HCT116 (cell line): ENCODE data around the gene PTCD1. TPM values are rescaled to one million over a fixed set of nuclear protein-coding genes. Genes with fewer than 3 reads are reported as not detected.

ENCODE experiments used
- ATAC-seq: fragments of 200-7000 bp; cut with Tn5 transposase; 2 replicates; pipeline ENCODE4 v1.9.1; 2020; ENCODE audit warnings: mild to moderate bottlenecking, moderate library complexity
- BruUV-seq: library from RNA; stranded (reverse); fragments of 400-500 nt; replicated peaks from 2 replicates; lab custom pipeline; 2021; lab: Mats Ljungman, UMichigan
- CTCF ChIA-PET: fragments of 300-600 bp; sonication (Branson Sonifier 250); formaldehyde crosslinking; loops from one replicate; lab custom pipeline; 2021; ENCODE audit warnings: antibody characterized with exemption; lab: Charles Lee
- POLR2A ChIA-PET: fragments of 300-600, 350-600 bp; sonication (Branson Sonifier 250); formaldehyde crosslinking; loops from one replicate; lab custom pipeline; 2021; ENCODE audit warnings: antibody characterized with exemption; lab: Charles Lee
- RAD21 ChIA-PET, 2 experiments: fragments of 300-600 bp; sonication (Branson Sonifier 250); formaldehyde crosslinking; loops; one replicate each; lab custom pipeline; 2023; ENCODE audit warnings: low total read pairs in 2 of 2; ENCODE audit not compliant: uncharacterized antibody in 2 of 2, unreplicated experiment in 2 of 2, low non-redundant PET in 1 of 2; lab: Charles Lee
- DNase-seq: peaks from one replicate; pipeline ENCODE4 v3.0.0-alpha.2; 2010; ENCODE audit warnings: low read depth, low spot score
- H2AFZ ChIP-seq: fragments of 200-600 bp; shearing (Covaris generic), sonication (generic); 2 replicates; pipeline ENCODE4 v1.6.1; 2017; ENCODE audit warnings: low read depth, mixed run types, mixed read lengths, antibody characterized with exemption, low read length; ENCODE audit not compliant: poor library complexity, severe bottlenecking
- H3K27ac ChIP-seq: 2 replicates; pipeline ENCODE4 v1.5.1; 2012; ENCODE audit warnings: low read depth, low read length
- H3K27me3 ChIP-seq: fragments of 200-600 bp; sonication (generic); 2 replicates; pipeline ENCODE4 v1.6.1; 2016; ENCODE audit warnings: mixed run types, low read length, mixed read lengths; ENCODE audit not compliant: insufficient read depth
- H3K36me3 ChIP-seq, 2 experiments: fragments of 200-500 bp in 1 of 2; fragments of 200-600 bp in 1 of 2; sonication (Bioruptor generic) in 1 of 2; sonication (generic) in 1 of 2; 2 replicates each; pipeline versions ENCODE4 v1.5.1 to v1.6.1; 2014 to 2016; ENCODE audit warnings: low read length in 2 of 2, inconsistent platforms in 1 of 2, mixed read lengths in 1 of 2, mixed run types in 1 of 2; ENCODE audit not compliant: insufficient read depth in 2 of 2, control insufficient read depth in 1 of 2
- H3K4me1 ChIP-seq, 2 experiments: fragments of 200-600 bp in 1 of 2; sonication (generic) in 1 of 2; 2 replicates each; pipeline versions ENCODE4 v1.5.1 to v1.6.1; 2012 to 2017; ENCODE audit warnings: low read length in 2 of 2, inconsistent platforms in 1 of 2, mild to moderate bottlenecking in 1 of 2, mixed read lengths in 1 of 2, mixed run types in 1 of 2, moderate library complexity in 1 of 2; ENCODE audit not compliant: insufficient read depth in 2 of 2, control insufficient read depth in 1 of 2
- H3K4me2 ChIP-seq: fragments of 200-600 bp; sonication (generic); 2 replicates; pipeline ENCODE4 v1.6.1; 2017; ENCODE audit warnings: mixed run types, low read length, mixed read lengths
- H3K4me3 ChIP-seq, 2 experiments: fragments of 200-600 bp in 1 of 2; sonication (generic) in 1 of 2; replicated peaks in 1 of 2; 2 replicates each; pipeline ENCODE4 v1.5.1; 2011 to 2016; ENCODE audit warnings: low read length in 2 of 2, control low read depth in 1 of 2, low read depth in 1 of 2, mild to moderate bottlenecking in 1 of 2, mixed read lengths in 1 of 2, mixed run types in 1 of 2
- H3K79me2 ChIP-seq: fragments of 200-600 bp; sonication (generic); 2 replicates; pipeline ENCODE4 v1.6.1; 2017; ENCODE audit warnings: mild to moderate bottlenecking, mixed run types, low read length, moderate library complexity, mixed read lengths; ENCODE audit not compliant: insufficient read depth
- H3K9ac ChIP-seq: fragments of 200-600 bp; sonication (generic); 2 replicates; pipeline ENCODE4 v1.6.1; 2016; ENCODE audit warnings: low read length, mixed read lengths
- H3K9me2 ChIP-seq: fragments of 200-600 bp; sonication (generic), shearing (Covaris generic); 2 replicates; pipeline ENCODE4 v1.6.1; 2017; ENCODE audit warnings: mixed run types, mild to moderate bottlenecking, moderate library complexity; ENCODE audit not compliant: insufficient read depth
- H3K9me3 ChIP-seq, 2 experiments: fragments of 200-500 bp in 1 of 2; fragments of 200-600 bp in 1 of 2; sonication (Bioruptor generic) in 1 of 2; sonication (generic) in 1 of 2; 2 replicates each; pipeline ENCODE4 v1.6.1; 2014 to 2017; ENCODE audit warnings: low read length in 2 of 2, mixed read lengths in 2 of 2, inconsistent platforms in 1 of 2, low read depth in 1 of 2, mild to moderate bottlenecking in 1 of 2, mixed run types in 1 of 2, moderate library complexity in 1 of 2; ENCODE audit not compliant: control insufficient read depth in 1 of 2, insufficient read depth in 1 of 2
- H4K20me1 ChIP-seq: fragments of 200-600 bp; sonication (generic), shearing (Covaris generic); 2 replicates; pipeline ENCODE4 v1.6.1; 2017; ENCODE audit warnings: mixed run types, mild to moderate bottlenecking, moderate library complexity; ENCODE audit not compliant: insufficient read depth
- EZH2phosphoT487 ChIP-seq: fragments of 200-600 bp; IDR thresholded peaks from 2 replicates; pipeline ENCODE4 v1.6.1; 2018; ENCODE audit warnings: antibody characterized with exemption, borderline replicate concordance
- REST ChIP-seq: IDR thresholded peaks from 2 replicates; pipeline ENCODE4 v1.6.1; 2012; ENCODE audit warnings: low read depth
- SRF ChIP-seq: IDR thresholded peaks from 2 replicates; pipeline ENCODE4 v1.6.1; 2012; ENCODE audit warnings: low read depth
- TCF7L2 ChIP-seq: IDR thresholded peaks from 2 replicates; pipeline ENCODE4 v1.7.0; 2011; ENCODE audit warnings: borderline replicate concordance, inconsistent platforms; ENCODE audit not compliant: insufficient read depth, insufficient read length; ENCODE audit errors: extremely low read depth
- YY1 ChIP-seq: IDR thresholded peaks from 2 replicates; pipeline ENCODE4 v1.6.1; 2011; ENCODE audit warnings: low read length, low read depth, moderate library complexity, mild to moderate bottlenecking; ENCODE audit not compliant: insufficient replicate concordance; ENCODE audit errors: extremely low read depth
- ZFX ChIP-seq: fragments of 450-650 bp; IDR thresholded peaks from 2 replicates; pipeline ENCODE4 v1.6.1; 2017
- intact Hi-C: fragments of 100-400 bp; cut with micrococcal nuclease; formaldehyde crosslinking; loops from 2 replicates; pipeline ENCODE4 v1.10.0; 2022
- total RNA-seq: library from RNA; stranded (reverse); gene quantifications from one replicate; pipeline ENCODE4 v1.2.1, GENCODE V29; 2021; ENCODE audit not compliant: unreplicated experiment
- TF ChIP-seq, protein P1 (sequence below): IDR thresholded peaks from 2 replicates; pipeline ENCODE4 v1.6.1; 2012

The PTCD1 gene
- total RNA-seq, 1 experiment from 2014 or later = 9.2 TPM

DNA sequence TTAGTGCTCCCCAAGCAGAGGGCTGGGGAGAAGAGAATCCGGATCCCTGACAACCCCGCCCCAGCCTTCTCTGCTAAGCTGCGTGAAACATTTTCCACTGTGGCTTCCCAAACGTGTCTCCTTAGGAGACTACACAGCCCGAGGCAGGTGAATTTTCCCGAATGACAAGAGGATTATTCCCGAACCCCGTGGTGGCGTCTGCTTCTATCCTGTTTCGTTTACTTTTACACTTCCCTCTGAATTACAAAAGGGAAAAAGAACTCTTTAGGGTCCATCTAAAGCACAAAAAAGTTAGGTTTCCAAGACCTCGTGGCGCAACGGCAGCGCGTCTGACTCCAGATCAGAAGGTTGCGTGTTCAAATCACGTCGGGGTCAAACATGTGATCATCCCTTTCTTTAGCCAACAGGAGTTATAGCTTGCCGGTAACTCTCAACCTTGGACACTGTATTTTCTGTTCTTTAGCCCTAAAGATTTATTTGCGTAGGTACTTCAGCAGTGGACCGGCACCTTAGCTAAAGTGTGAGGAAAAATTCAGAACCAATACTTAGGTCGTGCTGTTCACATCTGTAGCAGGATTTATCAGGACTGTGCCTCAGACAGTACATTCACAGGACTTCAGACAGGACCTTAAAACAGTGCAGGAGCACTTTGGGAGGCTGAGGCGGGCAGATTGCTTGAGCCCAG lies 30.9 kb upstream of the PTCD1 start:
- intact Hi-C loops = no loop called here
- CTCF ChIA-PET = no interaction called here
- ATAC-seq = no peak
- H3K27ac ChIP-seq = no peak overlapping the region
- DNase-seq = no peak
- no peak overlapping the region for H2AFZ ChIP-seq
- H3K4me1 ChIP-seq = peaks cover 3 to 28% of the 10 kb centered on the region in 2 experiments; a peak in 3 of 4 replicates
- RAD21 ChIA-PET = no interaction called here
- H3K36me3 ChIP-seq = no peaks in the 10 kb centered on the region
- H3K9ac ChIP-seq = no peak overlapping the region
- no peak for TF ChIP-seq SRF
- no peak for TF ChIP-seq YY1
- TF ChIP-seq REST = no peak
- no peak for TF ChIP-seq EZH2phosphoT487
- TF ChIP-seq, protein P1, sequence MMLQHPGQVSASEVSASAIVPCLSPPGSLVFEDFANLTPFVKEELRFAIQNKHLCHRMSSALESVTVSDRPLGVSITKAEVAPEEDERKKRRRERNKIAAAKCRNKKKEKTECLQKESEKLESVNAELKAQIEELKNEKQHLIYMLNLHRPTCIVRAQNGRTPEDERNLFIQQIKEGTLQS = no peak
- TF ChIP-seq ZFX = no peak
- no peak for TF ChIP-seq TCF7L2
- no peak overlapping the region for H3K4me3 ChIP-seq
- no peaks in the 10 kb centered on the region for H3K27me3 ChIP-seq
- peaks cover 38% of the 10 kb centered on the region for H3K79me2 ChIP-seq
- no peak overlapping the region for H3K4me2 ChIP-seq
- no peaks in the 10 kb centered on the region for H4K20me1 ChIP-seq
- POLR2A ChIA-PET = no interaction called here
- no peaks in the 10 kb centered on the region for H3K9me3 ChIP-seq
- BruUV-seq = no TSS peak
- no peaks in the 10 kb centered on the region for H3K9me2 ChIP-seq
